ENCODE measurements around the gene TGFBR3.

Gene TGFBR3

GRCh38 chr1:91712981-91713841, 172.7 kb downstream of the TGFBR3 start:
- Histone ChIP-seq H3K4me1 (ENCODE audit: low read depth, poor library complexity, severe bottlenecking) (no peaks in the 10 kb centered on the region), H3K9ac (no peak overlapping the region), H3K36me3 (ENCODE audit: insufficient read depth) (no peaks in the 10 kb centered on the region), H2AFZ (ENCODE audit: low read depth) (no peak overlapping the region), H4K20me1 (ENCODE audit: insufficient read depth) (no peaks in the 10 kb centered on the region), H3K4me3 (IDR thresholded peaks at IDR 0.05; ENCODE audit: insufficient read depth, low read depth, low read length) (no peak overlapping the region), H3K27me3 (ENCODE audit: insufficient read depth, low read depth) (no peaks in the 10 kb centered on the region), H3K4me2 (no peak overlapping the region), H3K27ac (no peak overlapping the region), H3K79me2 (ENCODE audit: insufficient read depth, low read depth) (no peaks in the 10 kb centered on the region)
- no peak for TF ChIP-seq CTCF (conservative IDR thresholded peaks at IDR 0.05; ENCODE audit: low read depth, low read length)

- Histone ChIP-seq H2AFZ (ENCODE audit: low read depth) (no peak overlapping the region), H3K4me1 (ENCODE audit: low read depth, poor library complexity, severe bottlenecking) (no peaks in the 10 kb centered on the region), H3K9ac (no peak overlapping the region), H3K36me3 (ENCODE audit: insufficient read depth) (no peaks in the 10 kb centered on the region), H3K27ac (no peak overlapping the region), H3K4me3 (IDR thresholded peaks at IDR 0.05; ENCODE audit: insufficient read depth, low read depth, low read length) (no peak overlapping the region), H3K4me2 (no peak overlapping the region), H4K20me1 (ENCODE audit: insufficient read depth) (no peaks in the 10 kb centered on the region), H3K27me3 (ENCODE audit: insufficient read depth, low read depth) (no peaks in the 10 kb centered on the region), H3K79me2 (ENCODE audit: insufficient read depth, low read depth) (no peaks in the 10 kb centered on the region)
- no peak for TF ChIP-seq CTCF (conservative IDR thresholded peaks at IDR 0.05; ENCODE audit: low read depth, low read length)
Observed at GRCh38 chr1:91712393-91712792, 173.6 kb downstream of the TGFBR3 start.

GRCh38 chr1:91711504-91712247, 174.3 kb downstream of the TGFBR3 start:
- Histone ChIP-seq H3K36me3 (ENCODE audit: insufficient read depth) (no peaks in the 10 kb centered on the region), H3K4me2 (no peak overlapping the region), H4K20me1 (ENCODE audit: insufficient read depth) (no peaks in the 10 kb centered on the region), H2AFZ (ENCODE audit: low read depth) (no peak overlapping the region), H3K27ac (no peak overlapping the region), H3K27me3 (ENCODE audit: insufficient read depth, low read depth) (no peaks in the 10 kb centered on the region), H3K9ac (no peak overlapping the region), H3K79me2 (ENCODE audit: insufficient read depth, low read depth) (no peaks in the 10 kb centered on the region), H3K4me3 (IDR thresholded peaks at IDR 0.05; ENCODE audit: insufficient read depth, low read depth, low read length) (no peak overlapping the region), H3K4me1 (ENCODE audit: low read depth, poor library complexity, severe bottlenecking) (no peaks in the 10 kb centered on the region)
- TF ChIP-seq CTCF (conservative IDR thresholded peaks at IDR 0.05; ENCODE audit: low read depth, low read length), result no peak

- Histone ChIP-seq H3K79me2 (ENCODE audit: insufficient read depth, low read depth) (no peaks in the 10 kb centered on the region), H4K20me1 (ENCODE audit: insufficient read depth) (no peaks in the 10 kb centered on the region), H3K4me2 (no peak overlapping the region), H3K4me3 (IDR thresholded peaks at IDR 0.05; ENCODE audit: insufficient read depth, low read depth, low read length) (no peak overlapping the region), H3K36me3 (ENCODE audit: insufficient read depth) (no peaks in the 10 kb centered on the region), H2AFZ (ENCODE audit: low read depth) (no peak overlapping the region), H3K9ac (no peak overlapping the region), H3K27me3 (ENCODE audit: insufficient read depth, low read depth) (no peaks in the 10 kb centered on the region), H3K4me1 (ENCODE audit: low read depth, poor library complexity, severe bottlenecking) (no peaks in the 10 kb centered on the region), H3K27ac (no peak overlapping the region)
- TF ChIP-seq CTCF (conservative IDR thresholded peaks at IDR 0.05; ENCODE audit: low read depth, low read length), result no peak
Observed at GRCh38 chr1:91710261-91710660, 175.7 kb downstream of the TGFBR3 start.
